Non-pigmented ciliary epithelial cell (primary cell): ENCODE results near the gene MRPL53.
"Not testable (repeated sequence)": the region's sequence is repeated elsewhere in the genome, so short reads cannot be mapped to it uniquely, and the experiment has no call there.

Source experiments
- DNase-seq: peaks from one replicate; pipeline ENCODE4 v3.0.0-alpha.2; 2010; ENCODE audit warnings: low read depth

Gene MRPL53

DNA sequence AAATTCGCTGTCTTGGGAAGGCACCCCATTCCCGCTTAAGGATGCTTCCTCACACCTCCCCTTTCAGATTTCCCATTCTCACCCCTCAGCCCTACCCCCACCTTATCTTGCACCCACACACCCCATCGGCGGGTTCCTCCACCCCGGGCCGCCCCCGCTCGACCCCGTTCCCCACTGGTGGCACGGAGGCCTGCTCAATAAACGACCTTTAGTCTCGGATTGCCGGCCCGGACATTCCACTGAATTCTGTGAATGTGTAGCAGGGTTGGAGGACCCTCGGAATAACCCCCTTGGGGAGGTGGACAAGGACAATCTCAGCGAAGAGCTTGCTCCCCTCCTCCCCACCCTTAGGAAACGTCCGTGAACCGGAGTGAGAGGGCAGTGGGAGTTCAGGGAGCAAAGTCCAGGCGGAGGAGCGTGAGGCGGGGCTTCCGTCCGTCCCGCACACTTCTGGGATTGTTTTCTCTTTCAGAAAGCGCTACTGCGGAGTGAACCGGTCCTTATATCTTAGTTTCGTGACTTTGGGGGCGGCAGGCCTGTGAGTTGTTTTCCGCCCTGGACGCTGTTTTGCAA, 29.8 kb upstream of the MRPL53 start:
- no peak for DNase-seq

DNA sequence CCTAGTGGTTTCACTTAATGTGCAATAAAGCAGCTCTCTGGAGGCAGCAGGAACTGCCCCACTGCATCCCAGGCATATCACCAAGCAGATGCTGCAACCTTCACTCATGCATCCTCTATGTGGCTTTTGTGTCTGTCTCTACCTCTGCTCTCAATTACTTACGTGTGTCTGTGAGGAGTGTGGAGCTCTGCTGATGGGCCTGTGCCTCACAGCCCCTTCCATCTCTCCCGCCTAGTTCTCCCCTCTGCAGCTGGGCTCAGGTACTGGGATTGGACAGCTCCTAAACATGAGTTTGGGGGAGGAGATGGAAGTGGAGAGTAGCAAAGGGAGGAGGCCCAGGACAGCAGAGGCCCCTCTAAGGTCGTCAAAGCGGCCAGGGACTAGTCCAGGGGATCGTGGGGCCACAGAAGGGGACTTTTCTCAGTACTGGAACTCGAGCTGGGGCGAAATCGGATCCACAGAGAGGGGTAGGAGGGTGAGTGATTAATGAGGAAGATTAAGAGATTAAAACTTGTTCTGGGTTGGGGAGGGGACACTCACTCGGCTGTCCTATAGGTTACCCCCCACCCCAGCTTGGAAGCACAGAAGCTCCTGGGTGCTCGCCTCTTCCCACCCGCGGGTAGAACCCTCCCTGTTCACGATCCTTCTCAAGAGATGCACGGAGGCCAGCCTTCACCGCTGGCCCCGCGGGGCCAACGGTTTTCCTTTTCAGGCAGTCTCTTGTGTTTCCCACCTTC, 29.0 kb upstream of the MRPL53 start:
- no peak for DNase-seq

DNA sequence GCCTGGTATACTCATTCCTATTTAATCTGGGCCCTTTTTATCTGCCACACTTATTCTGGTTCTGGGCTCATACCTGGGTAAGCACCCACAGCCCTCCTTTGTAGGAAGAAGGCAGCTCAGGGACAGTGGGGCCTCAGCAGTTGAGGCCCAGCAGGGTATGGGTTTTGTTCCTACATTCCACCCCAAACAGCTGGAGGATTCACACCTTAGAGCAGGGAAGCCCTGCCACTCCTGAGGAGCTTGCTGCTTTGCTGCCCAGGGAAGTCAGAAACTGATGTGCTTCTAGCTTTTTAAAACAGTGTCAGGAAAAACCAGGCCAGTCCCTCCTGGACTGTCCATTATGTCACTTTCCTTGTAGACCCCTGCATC, 28.1 kb upstream of the MRPL53 start:
- no peak for DNase-seq

DNA sequence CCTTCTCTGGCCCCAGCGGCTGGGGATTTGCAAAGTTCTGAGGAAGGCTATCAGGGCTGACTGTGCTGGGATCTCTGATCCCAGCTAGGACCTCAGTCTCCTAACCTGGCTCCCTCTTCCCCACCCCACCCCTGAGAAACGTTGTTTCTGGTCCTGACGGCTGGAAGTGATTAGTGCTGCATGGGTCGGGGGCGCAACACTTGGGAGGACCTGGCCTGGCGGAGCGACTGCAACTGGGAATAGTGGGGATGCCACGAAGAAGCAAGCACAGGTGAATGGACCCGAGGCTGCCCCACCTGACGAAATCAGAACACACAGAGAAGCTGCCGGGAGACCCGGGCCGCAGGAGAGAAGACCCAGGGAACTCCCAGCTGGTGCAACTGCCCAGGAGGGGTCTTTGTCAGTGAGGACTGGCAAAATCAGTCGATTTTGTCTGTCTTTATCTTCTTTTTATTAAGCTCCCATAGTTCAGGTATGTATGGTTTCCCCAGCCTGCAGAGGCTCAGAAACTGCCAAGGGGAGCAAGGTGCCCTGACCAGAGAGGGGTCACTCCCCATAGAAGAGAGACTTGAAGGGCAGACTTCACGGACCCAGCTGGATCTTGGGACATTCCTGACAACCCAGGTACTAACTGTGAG, 27.6 kb upstream of the MRPL53 start:
- no peak for DNase-seq

DNA sequence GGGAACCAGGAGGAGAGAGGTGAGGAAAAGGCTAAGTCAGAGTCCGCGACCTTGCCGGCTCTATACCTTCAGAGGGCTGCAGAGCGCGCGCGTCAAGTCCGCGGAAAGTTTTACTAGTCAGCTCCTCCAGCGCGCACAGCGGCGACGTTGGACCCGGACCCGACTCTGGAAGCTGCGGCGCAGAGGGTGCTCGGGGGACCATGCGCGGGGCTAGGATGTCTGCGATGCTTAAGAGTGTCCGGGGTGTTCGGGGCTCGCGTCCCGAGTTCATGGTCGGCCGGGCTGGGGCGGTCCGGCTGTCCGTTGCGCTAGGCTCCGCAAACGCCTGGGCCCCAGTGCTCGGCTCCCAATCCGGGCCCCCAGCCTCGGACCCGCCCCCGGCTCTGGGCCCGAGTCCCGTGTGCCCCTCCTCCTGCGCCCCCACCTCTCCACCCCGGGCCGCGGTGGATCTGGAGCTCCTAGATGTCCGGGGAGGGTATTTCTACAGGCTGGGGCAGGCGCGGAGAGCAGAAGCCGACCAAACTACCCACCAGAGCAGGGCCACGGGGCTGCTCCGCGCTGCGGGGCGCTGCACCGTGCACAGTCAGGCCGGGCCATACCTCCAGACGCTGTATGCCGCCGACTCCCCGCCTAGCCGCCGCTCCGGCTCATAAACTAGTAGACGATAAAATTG, 26.9 kb upstream of the MRPL53 start, which contains the start of gene LBX2:
LBX2 (minus strand) TSS at position 337 of the 673 bp plus-strand sequence; CDS start at position 271, 66 bp downstream.
- DNase-seq = no peak

DNA sequence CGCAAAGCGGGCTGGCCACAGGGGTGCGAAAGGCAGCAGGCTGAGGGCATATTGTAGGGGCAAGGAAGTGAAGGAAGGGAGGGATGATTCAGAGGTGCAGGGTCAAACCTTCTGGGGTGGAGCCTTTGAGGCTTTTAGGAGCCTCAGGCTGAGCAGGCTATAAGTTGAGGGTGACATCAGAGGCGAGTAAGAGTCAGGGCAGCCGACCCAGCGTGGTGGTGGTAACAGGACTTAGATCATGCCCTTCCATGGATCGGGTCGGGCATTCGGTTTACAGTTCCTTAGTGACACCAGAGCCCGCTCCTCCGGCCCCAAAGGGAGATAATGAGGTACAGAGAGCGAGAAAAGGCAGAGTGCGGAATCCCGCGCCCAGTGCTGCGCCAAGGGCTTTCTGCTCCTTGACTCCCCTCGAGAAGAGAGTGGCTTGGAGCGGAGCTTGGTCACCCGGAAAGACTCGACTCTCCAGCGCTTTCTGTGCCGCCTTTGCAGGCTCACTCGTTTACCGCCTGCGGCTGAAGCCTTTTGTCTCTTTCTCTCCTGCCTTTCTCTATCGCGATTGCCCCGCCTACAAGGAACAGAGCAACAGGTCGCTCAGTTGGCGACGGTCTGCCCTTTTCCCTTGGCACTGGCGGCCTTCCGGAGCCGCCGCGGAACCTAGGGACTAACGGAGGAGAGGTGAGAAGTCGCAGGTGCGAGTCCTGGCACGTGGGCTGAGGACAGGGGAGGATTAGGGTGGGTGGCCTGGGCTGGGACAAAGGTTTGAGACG, 26.2 kb upstream of the MRPL53 start:
- DNase-seq = no peak

DNA sequence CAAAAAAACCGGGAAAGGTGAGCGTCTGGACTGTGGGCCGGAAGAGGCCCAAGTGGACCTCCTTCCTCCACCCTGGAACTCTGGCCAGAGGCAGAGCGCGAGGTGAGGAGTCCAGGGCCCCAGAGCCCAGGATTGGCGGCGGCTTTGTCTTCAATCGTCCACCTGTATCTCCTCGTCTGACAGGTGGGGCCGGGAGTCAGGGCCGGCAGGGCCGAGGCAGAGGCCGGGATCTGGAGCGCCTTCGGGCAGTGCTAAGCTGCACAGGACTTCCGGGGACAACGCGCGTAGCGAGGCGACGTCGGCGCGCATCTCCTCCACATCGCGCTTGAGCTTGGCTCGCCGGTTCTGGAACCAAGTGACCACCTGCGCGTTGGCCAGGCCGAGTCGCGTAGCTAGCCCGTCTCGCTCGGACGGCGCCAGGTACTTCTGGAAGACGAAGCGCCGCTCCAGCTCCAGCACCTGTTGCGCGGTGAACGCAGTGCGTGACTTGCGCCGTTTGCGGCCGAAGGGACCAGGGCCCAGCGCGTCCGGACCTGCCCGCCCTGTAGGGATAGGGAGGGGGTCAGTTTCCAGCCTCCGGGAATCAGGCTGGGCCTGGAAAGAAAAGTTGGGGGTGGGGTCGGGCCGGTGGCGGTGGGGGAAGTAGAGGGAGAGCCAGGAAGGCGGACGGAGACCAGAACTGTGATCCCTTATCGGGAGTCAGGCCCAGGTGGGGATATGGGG, 25.5 kb upstream of the MRPL53 start:
- no peak for DNase-seq

DNA sequence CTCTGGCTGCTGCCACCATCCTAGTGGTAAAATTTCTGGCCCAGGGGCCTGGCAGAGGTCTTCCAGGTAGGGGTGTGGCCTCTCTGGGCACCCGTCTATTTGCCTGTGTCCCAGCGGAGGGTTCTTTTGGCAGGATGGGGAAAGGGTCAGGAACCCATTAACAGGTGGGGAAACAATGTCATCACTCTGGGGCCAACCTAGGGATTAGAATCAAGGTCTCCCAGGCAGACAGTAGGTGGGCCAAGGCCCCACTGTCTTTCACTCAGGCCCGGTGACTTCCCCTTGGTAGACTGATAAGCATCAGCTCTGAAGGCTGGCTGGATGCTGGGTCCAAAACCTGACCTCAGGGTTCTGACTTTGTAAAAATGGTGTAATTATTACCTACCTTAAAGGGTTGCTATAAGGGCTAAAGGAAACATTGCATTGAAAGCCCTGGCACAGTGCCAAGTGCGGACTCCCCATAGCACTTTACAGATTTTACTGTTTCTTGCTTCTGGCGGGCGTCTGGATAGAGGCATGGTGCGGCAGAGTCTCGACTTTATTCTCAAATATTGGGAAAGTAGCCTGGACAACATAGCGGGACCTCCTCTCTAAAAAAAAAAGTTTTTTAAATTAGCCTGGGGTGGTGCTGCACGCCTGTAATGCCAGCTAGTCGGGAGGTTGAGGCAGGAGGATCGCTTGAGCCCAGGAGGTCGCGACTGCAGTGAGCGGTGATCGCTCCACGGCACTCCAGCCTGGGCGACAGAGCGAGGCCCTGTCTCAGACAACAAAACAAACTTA, 24.7 kb upstream of the MRPL53 start:
- no peak for DNase-seq

DNA sequence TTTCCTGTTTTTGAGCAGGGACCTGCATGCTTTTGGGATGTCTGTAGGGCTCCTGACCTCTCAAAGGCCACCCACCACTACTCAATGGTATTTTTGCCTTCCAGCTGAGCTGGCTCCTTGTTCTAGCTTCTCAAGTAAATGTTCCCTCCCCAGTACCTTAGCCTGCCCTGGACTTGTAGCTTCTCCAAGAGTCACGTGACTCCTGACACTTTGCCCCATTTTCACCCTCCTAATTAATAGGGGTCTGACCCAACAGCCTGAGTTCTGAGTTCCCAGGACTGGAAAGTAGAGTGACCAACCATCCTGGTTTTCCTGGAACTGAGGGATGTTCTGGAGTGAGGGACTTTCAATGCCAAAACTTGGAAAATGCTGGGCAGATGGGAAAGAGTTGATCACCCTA, 23.0 kb upstream of the MRPL53 start:
- no peak for DNase-seq

DNA sequence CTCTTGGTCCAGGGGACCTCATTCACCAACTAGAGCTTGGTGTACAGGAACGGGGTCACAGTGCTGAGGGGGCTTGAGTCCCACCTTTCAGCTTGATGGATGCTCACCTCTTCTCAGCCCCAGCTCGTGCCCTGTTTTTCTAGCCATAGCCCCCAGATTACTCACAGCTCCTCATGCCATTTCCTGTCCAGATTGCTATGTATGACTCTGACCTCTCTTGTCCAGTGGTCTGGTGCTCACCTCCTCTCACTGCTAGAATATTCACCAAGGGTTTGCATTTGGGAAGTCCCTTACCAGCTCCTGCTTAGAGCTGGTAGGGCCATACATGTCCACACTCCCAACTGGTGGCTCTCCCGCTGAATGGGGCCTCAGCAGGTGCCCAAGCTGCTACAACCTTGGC, 21.1 kb upstream of the MRPL53 start:
- DNase-seq = no peak

DNA sequence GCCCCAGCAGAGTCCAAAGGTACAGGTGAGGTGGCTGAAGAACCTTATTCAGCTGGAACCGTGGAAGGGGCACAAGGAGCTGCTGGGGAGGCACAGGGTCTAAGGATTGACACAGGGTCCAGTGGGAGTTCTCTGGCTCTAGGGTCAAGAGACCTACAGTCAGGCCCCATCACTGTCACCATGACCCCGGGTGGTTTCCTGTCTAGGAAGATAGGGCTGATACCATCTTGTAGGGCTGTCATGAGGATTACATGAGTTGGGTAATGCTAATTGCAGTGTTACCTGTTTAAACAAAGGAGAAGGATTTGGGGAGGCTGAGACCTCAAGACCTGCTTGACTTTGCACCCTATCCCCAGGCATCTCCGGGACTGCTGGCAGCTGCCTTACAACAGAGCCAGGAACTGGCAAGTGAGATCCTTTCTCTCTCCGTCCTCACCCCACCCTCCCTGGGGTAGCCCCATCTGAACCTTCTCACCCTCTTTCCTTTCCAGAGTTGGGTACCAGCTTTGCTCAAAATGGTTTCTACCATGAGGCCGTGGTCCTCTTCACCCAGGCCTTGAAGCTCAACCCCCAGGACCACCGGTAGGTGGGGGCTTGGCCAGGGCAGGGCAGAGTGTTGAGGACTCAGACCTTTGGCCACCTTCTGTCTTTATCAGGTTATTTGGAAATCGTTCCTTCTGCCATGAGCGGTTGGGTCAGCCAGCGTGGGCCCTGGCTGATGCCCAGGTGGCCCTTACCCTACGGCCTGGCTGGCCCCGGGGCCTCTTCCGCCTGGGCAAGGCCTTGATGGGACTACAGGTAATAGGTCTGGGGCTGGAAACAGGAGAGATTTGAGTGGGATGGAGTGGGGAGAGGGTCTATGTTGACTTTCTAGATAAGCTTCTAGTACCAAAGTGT, 19.4 kb upstream of the MRPL53 start:
- no peak for DNase-seq

DNA sequence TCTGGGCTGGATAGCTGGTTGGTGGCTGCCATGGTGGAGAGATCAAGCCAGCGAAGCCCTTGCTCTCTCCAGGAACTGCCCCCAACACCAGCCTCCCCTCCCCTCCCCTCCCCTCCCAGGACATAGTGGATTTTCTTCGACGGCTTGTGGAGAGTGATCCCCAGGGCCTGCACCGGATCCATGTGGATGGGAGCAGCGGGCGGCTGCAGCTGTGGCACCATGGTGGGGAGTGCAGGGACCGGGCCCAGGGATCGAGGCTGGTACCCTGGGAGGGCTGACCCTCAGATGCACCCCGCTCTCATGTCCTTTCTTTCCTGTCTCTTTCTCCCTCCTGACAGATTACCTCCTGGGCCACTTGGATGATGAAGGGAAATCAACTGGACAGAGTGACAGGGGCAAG, 17.4 kb upstream of the MRPL53 start:
- no peak for DNase-seq

DNA sequence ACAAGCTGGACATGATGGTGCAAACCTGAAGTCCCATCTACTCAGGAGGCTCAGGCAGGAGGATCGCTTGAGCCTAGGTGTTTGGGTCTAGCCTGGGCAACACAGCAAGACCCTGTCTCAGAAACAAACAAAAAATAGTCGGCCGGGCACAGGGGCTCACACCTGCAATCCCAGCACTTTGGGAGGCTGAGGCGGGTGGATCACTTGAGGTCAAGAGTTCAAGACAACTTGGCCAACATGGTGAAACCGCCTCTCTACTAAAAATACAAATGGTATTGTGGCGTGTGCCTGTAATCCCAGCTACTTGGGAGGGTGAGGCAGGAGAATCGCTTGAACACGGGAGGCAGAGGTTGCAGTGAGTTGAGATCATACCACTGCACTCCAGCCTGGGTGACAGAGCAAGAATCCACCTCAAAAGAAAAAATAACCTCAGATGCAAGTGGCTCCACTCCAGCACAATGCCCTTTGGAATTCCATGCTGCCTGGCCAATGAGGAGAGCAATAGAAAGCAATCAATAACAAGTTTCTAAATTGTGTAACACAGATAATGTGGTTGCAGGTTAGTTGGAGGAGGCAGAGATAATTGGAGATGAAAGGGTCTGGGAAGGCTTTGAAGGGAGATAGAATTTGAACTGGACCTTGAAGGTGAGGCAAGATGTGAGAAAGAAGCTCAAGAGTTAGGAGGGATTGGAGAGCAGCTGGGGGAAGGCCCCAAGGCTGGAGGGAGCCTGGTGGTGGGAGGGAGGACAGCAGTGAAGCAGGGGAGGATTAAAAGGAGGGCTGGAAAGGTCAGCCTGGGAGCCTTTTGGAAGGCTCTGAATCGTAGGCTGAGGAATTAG, 16.4 kb upstream of the MRPL53 start:
- no peak for DNase-seq

DNA sequence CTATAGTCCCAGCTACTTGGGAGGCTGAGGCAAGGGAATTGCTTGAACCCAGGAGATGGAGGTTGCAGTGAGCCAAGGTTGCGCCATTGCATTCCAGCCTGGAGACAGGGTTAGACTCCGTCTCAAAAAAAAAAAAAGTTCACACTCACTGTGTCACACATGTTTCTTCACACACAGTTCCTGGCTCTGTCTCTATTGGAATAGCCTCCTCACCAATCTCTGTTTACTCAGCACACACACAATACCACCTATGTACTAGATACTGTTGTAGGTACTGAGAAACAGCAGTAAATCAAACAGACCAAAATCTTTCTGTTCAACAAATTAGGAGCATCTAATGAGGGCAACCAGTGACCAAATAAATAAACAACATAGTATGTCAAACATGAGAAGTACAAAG, 13.7 kb upstream of the MRPL53 start:
- DNase-seq = no peak

DNA sequence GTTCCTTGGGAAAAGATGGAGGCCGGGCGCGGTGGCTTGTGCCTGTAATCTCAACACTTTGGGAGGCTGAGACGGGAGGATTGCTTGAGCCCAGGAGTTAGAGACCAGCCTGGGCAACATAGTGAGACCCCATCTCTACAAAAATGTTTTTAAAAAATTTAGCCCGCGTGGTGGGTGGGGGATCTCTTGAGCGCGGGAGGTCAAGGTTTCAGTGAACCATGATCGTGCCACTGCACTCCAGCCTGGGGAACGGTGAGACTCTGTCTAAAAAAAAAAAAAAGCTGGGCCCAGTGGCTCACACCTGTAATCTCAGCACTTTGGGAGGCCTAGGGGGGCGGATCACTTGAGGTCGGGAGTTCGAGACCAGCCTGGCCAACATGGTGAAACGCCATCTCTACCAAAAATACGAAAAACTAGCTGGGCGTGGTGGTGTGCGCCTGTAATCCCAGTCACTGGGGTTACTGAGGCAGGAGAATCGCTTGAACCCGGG, 11.2 kb upstream of the MRPL53 start:
- not testable (repeated sequence) for DNase-seq

DNA sequence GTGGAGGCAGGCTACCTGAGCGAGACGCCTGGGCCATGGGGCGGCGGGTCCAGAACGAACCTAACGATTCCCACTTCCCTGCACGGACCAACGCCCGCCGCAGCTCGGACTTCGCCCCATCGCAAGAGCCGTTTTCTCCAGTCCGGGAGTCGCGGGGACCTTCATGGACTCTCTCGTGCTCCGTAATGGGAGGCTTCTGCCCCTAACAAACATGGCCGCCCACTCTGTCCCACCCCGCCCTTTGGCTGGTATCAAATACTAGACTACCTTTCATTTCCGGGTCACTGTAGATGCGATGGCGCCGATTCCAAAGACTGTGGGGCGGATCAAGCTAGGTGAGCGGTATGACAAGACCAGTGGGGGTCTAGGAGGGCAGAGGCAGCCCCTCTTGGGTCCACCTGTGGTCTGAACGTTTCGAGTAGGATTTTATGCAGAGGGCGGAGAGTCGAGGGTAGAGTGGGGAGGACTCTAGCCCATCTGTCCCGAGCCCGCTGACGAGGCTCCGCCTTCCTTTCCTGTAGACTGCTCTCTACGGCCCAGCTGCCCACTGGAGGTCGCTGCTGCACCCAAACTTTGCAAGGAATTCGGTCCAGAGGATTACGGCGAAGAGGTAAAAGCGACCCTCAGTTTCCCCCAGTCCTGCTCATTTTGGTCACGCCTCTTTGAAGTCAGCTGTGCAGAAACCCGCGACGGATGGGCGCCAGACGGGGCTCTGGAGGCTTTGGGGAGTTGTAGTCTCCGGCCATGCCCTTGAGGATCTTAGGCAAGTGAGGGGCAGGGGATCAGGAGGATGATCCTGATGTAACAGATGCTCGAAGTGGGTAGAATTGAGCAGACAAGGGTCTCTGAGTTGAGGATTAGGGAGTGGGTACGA, 10.6 kb upstream of the MRPL53 start, which contains the start of the genes CCDC142 and TTC31:
CCDC142 (minus strand) TSS at position 198 of the 874 bp plus-strand sequence; CDS start at position 37, 161 bp downstream.
TTC31 (plus strand) TSS at position 281 of the 874 bp plus-strand sequence; CDS start at position 296, 15 bp downstream.
- peak; percentile 77 for DNase-seq
